ENCODE results near the gene LTBP1.

LTBP1 gene

GRCh38 chr2:33425586-33426031 lies 478.9 kb downstream of the LTBP1 start:
- DNase-seq (ENCODE audit: extremely low read depth, insufficient read length), result no peak
- TF ChIP-seq CTCF (IDR thresholded peaks at IDR 0.05; ENCODE audit: insufficient read depth, low read length, poor library complexity, severe bottlenecking), result no peak
- H3K27me3 ChIP-seq (replicated peaks; ENCODE audit: control insufficient read depth, insufficient read depth, low read length), result no peaks in the 10 kb centered on the region
- no peak overlapping the region for H3K4me3 ChIP-seq (replicated peaks; ENCODE audit: low read depth, low read length)
- no peaks in the 10 kb centered on the region for H3K36me3 ChIP-seq (ENCODE audit: control insufficient read depth, insufficient read depth, low read length)

- no peak for TF ChIP-seq CTCF (IDR thresholded peaks at IDR 0.05; ENCODE audit: insufficient read depth, low read length, poor library complexity, severe bottlenecking)
- Histone ChIP-seq H3K27me3 (replicated peaks; ENCODE audit: control insufficient read depth, insufficient read depth, low read length) (no peaks in the 10 kb centered on the region), H3K4me3 (replicated peaks; ENCODE audit: low read depth, low read length) (no peak overlapping the region), H3K36me3 (ENCODE audit: control insufficient read depth, insufficient read depth, low read length) (no peaks in the 10 kb centered on the region)
- DNase-seq (ENCODE audit: extremely low read depth, insufficient read length), result no peak
These were observed 480.0 kb downstream of the LTBP1 start for GRCh38 chr2:33426666-33427231.

GRCh38 chr2:33430077-33430476 lies 483.3 kb downstream of the LTBP1 start:
- Histone ChIP-seq H3K4me3 (replicated peaks; ENCODE audit: low read depth, low read length) (no peak overlapping the region), H3K27me3 (replicated peaks; ENCODE audit: control insufficient read depth, insufficient read depth, low read length) (no peaks in the 10 kb centered on the region), H3K36me3 (ENCODE audit: control insufficient read depth, insufficient read depth, low read length) (no peaks in the 10 kb centered on the region)
- no peak for TF ChIP-seq CTCF (IDR thresholded peaks at IDR 0.05; ENCODE audit: insufficient read depth, low read length, poor library complexity, severe bottlenecking)
- DNase-seq (ENCODE audit: extremely low read depth, insufficient read length), result no peak

GRCh38 chr2:33430856-33431255 lies 484.1 kb downstream of the LTBP1 start:
- no peaks in the 10 kb centered on the region for H3K36me3 ChIP-seq (ENCODE audit: control insufficient read depth, insufficient read depth, low read length)
- DNase-seq (ENCODE audit: extremely low read depth, insufficient read length), result no peak
- no peaks in the 10 kb centered on the region for H3K27me3 ChIP-seq (replicated peaks; ENCODE audit: control insufficient read depth, insufficient read depth, low read length)
- H3K4me3 ChIP-seq (replicated peaks; ENCODE audit: low read depth, low read length), result no peak overlapping the region
- no peak for TF ChIP-seq CTCF (IDR thresholded peaks at IDR 0.05; ENCODE audit: insufficient read depth, low read length, poor library complexity, severe bottlenecking)

GRCh38 chr2:33432871-33433270 lies 486.1 kb downstream of the LTBP1 start:
- no peaks in the 10 kb centered on the region for H3K27me3 ChIP-seq (replicated peaks; ENCODE audit: control insufficient read depth, insufficient read depth, low read length)
- no peak overlapping the region for H3K4me3 ChIP-seq (replicated peaks; ENCODE audit: low read depth, low read length)
- TF ChIP-seq CTCF (IDR thresholded peaks at IDR 0.05; ENCODE audit: insufficient read depth, low read length, poor library complexity, severe bottlenecking), result no peak
- DNase-seq (ENCODE audit: extremely low read depth, insufficient read length), result no peak
- H3K36me3 ChIP-seq (ENCODE audit: control insufficient read depth, insufficient read depth, low read length), result no peaks in the 10 kb centered on the region

All from GM06990 (cell line).